Astrocyte of the spinal cord (primary cell): ENCODE measurements around the gene BTG2.

Experiments used
- DNase-seq: peaks from one replicate; pipeline ENCODE4 v3.0.0; 2011; ENCODE audit warnings: low read depth, low spot score
- H3K4me3 ChIP-seq: 2 replicates; pipeline ENCODE4 v1.5.1; 2011; ENCODE audit warnings: low read depth, mild to moderate bottlenecking, low read length, moderate library complexity
- in situ Hi-C: cut with HindIII; loops from 2 replicates; pipeline ENCODE4 v1.10.0; 2017; ENCODE audit warnings: low sequenced_read_pairs
- TF ChIP-seq, protein P1 (sequence below): IDR thresholded peaks from 2 replicates; pipeline ENCODE4 v1.5.1; 2012; ENCODE audit warnings: low read depth, mild to moderate bottlenecking, low read length, inconsistent platforms

BTG2 gene

DNA sequence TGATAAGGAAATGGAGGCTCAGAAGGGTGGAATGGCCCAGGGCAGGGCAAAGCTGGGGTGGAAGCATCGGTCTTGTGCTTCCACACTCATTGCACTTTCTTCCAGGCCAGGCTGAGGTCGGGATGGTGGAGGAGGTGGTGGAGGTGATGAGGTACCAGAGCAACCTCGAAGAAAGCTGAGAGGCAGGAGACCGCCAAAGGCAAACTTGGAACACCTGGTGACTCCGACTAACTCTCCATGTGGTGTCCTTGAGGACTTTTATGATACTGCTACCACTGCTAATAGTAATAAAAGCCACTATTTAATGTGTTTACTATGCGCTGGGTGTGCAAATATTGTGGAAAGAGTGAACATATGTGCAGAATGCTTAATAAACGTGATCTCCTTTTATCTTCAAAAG lies 16.9 kb upstream of the BTG2 start:
- in situ Hi-C loops = no loop called here
- no peak overlapping the region for H3K4me3 ChIP-seq
- TF ChIP-seq, protein P1, sequence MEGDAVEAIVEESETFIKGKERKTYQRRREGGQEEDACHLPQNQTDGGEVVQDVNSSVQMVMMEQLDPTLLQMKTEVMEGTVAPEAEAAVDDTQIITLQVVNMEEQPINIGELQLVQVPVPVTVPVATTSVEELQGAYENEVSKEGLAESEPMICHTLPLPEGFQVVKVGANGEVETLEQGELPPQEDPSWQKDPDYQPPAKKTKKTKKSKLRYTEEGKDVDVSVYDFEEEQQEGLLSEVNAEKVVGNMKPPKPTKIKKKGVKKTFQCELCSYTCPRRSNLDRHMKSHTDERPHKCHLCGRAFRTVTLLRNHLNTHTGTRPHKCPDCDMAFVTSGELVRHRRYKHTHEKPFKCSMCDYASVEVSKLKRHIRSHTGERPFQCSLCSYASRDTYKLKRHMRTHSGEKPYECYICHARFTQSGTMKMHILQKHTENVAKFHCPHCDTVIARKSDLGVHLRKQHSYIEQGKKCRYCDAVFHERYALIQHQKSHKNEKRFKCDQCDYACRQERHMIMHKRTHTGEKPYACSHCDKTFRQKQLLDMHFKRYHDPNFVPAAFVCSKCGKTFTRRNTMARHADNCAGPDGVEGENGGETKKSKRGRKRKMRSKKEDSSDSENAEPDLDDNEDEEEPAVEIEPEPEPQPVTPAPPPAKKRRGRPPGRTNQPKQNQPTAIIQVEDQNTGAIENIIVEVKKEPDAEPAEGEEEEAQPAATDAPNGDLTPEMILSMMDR = no peak
- no peak for DNase-seq

DNA sequence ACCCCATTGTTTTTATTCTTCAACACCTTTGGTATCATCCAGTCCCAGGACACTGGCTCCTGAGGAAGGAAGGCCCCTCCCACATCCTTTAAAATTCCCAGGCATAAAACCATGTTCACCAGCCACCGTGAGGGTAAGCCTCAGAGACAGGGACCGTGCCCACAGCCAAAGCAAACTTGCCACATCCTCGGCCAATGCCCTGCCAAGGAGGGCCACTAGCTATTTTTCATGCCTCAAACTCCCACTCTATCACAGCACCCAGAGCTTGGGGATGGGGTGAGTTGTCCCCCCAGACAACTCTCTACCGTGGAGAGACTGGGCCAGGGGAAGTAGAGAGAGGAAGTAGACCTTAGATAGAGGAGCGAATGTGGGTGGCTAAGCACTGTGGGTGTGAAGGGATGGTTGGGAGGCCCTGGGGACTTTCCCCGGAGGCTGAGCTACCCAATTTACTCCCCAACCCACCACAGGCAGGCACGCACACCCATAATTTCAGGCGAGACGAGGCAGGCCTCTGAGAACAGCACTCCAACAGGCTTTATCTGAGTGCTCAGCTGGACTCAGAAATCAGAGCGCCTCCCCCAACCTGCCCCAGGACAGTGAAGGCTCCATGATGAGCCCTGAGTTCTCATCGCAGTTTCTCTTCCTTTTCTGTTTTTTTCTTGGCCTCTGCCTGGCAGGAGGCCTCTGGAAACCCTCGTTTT lies 15.9 kb upstream of the BTG2 start:
- no peak overlapping the region for H3K4me3 ChIP-seq
- in situ Hi-C loops = no loop called here
- DNase-seq = no peak

DNA sequence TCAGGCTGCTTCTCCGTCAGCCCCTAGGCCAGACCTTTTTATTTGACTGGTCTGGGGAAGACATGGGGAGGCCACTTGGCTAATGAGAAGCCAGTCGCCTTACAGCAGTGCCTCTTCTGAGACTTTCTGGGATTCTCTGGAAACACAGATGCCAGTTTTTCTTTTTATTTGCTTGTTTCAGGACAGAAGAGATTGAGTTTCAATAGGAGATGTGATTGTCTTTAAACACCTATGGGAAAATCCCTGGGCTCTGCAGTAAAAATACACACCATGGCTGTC lies 15.4 kb upstream of the BTG2 start:
- no peak for DNase-seq
- in situ Hi-C loops = no loop called here
- no peak overlapping the region for H3K4me3 ChIP-seq
- TF ChIP-seq, protein P1 = no peak

More for the DNA sequence above, 15.9 kb upstream of the BTG2 start:
- TF ChIP-seq, protein P1 = no peak

DNA sequence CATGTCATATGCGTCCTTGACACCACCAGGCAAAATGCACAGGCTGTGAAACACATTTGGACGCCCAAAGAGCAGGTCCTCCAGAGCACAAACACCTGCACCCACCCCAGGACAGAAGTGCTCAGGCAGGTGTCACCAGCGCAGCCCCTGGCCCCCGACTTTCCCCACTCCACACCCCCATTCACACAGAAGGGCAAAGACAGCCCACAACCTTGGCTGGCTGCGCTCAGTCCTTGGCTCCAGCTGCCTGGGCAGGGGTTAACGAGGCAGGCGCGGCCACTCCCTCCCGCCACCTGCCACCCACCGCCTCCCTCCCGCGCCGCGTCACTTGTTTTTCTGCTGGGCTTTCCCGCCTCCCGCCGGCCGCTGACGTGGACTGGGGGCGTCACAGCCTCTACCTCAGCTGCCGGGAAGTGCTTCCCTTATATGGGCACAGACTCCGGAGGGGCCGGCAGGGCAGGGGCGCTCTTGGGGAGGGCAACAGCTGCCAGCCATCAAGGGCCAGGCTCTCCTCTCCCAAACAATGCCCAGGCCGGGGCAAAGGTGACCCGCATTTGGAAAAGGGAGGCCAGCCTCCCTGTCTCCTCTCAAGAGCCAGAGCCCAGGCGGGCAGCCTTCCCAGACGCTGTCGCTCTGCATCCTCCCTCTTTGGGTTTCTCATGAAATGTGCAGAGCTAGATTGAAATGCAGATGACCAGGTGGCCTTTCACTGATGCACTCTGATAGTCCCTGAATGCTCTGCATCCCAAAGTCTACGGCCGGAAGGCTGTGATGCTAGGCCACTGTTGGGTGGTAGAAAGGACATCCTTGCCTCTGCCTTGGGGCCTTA lies 14.8 kb upstream of the BTG2 start:
- in situ Hi-C loops = no loop called here
- peak; percentile 83 for DNase-seq
- H3K4me3 ChIP-seq = peak overlapping the region; percentile 1
- TF ChIP-seq, protein P1 = no peak

DNA sequence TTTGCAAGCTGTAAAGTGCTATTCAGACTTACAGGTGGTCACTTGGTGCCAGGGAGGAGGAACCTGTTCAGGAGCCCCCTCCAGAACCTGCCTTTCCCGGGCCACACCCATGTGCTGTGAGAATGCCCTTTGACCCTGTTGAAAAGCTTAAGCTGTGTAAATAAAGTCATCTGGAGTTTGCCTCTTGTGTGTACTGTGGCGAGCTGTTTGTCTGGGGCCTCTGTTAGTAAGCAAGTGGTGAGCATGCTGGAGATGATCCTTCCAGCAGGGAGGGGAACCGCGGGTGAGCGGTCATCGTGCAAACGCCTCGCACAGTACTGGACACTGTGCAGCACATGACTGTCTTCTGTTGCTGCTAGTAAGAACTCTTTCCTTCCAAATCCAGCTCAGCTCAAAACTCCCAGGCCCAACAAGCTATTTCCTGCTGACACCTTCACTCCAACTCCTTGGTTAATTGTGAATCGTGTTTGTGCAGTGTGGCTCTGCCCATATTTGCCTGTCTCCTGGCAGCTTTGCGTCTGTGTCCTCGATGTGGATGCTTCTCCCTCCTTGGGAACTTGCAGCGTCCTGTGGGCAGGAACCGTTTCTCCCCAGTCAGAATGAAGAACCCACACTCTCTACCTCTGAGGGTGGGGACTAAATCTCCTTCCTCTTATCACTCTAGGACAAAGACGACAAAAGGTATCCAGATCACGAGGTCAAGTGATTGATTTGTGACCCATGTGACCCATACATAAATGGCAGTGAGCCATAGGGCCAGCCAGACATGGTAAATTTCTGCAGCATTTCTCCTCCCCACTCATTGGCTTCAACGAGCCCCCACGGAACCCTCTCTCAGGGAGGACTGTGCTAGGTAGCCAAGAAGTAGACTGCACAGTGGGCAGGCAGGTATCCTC lies 13.9 kb upstream of the BTG2 start:
- no peak for DNase-seq
- H3K4me3 ChIP-seq = no peak overlapping the region
- TF ChIP-seq, protein P1 = no peak
- in situ Hi-C loops = no loop called here

DNA sequence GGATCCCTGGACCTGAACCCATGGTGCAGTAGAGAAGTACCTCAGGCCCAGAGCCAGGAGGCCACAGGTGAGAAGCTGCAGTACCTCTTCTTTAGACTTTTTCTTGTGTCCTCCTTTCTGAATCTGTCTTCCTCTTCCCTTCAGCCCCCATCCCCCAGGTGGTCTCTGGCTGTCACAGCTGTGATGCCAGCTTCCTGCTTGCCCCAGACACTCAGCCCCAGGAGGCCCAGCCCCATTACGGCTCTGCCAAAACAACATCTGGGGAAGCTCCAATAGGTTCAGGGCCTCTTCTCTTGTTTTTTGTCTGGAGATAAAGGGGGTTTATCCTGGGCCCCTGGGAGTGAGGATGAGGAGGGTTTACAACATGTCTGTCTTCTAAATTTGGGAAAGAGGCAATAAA lies 9.5 kb upstream of the BTG2 start:
- in situ Hi-C loops = no loop called here
- H3K4me3 ChIP-seq = no peak overlapping the region
- no peak for DNase-seq
- TF ChIP-seq, protein P1 = no peak
